Mucosa of descending colon (tissue), 3 donors: Measurements from ENCODE around the gene ITGA11. TPM values are rescaled to one million over a fixed set of nuclear protein-coding genes. Genes with fewer than 3 reads are reported as not detected.

Experiments used
- ATAC-seq: fragments of 200-7000 bp; cut with Tn5 transposase; one replicate; pipeline ENCODE4 v1.9.1; 2020; ENCODE audit warnings: mild to moderate bottlenecking, moderate library complexity
- DNase-seq, 3 donors: peaks; one replicate each; pipeline ENCODE4 v3.0.0-alpha.2; 2020
- H3K36me3 ChIP-seq: fragments of 200-600 bp; one replicate; pipeline ENCODE4 v1.8.0; 2021; ENCODE audit warnings: low read depth, mild to moderate bottlenecking
- H3K4me1 ChIP-seq: fragments of 200-600 bp; one replicate; pipeline ENCODE4 v1.8.0; 2021; ENCODE audit warnings: low read depth, mild to moderate bottlenecking
- H3K4me3 ChIP-seq: fragments of 200-600 bp; one replicate; pipeline ENCODE4 v1.8.0; 2021; ENCODE audit warnings: mild to moderate bottlenecking
- H3K9me3 ChIP-seq: fragments of 200-600 bp; one replicate; pipeline ENCODE4 v1.8.0; 2021; ENCODE audit warnings: mild to moderate bottlenecking
- intact Hi-C, 2 donors: fragments of 100-400 bp; cut with DNase I in 1 of 2; cut with micrococcal nuclease in 1 of 2; formaldehyde crosslinking; loops; one replicate each; pipeline versions ENCODE4 v1.11.0 to v1.11.1; 2022; cut with DNase I, micrococcal nuclease
- total RNA-seq, 3 donors: library from RNA; stranded (reverse); fragmentation: NEBNext Ultra II Directional in 2 of 3; extraction: Animal tissue kit (Norgen Biotek cat#: 25700) in 2 of 3; gene quantifications; one replicate each; pipeline versions ENCODE4 v1.2.1 to v1.2.4, GENCODE V29; 2021 to 2023
- TF ChIP-seq, protein P1 (sequence below): fragments of 200-600 bp; IDR thresholded peaks from one replicate; pipeline ENCODE4 v1.8.0; 2022; ENCODE audit warnings: antibody characterized with exemption, mild to moderate bottlenecking
- donor health status: DM: no; HTN: no; CAD: no; lungs with moderate emphysema.
- donor health status: DM: no; HTN: no; CAD: no.
- donor health status: DM: no; HTN: yes; CAD: no.

Gene ITGA11
- total RNA-seq, 3 donors from 2014 or later, result 1.8 to 2.4 (median 2.1) TPM

DNA sequence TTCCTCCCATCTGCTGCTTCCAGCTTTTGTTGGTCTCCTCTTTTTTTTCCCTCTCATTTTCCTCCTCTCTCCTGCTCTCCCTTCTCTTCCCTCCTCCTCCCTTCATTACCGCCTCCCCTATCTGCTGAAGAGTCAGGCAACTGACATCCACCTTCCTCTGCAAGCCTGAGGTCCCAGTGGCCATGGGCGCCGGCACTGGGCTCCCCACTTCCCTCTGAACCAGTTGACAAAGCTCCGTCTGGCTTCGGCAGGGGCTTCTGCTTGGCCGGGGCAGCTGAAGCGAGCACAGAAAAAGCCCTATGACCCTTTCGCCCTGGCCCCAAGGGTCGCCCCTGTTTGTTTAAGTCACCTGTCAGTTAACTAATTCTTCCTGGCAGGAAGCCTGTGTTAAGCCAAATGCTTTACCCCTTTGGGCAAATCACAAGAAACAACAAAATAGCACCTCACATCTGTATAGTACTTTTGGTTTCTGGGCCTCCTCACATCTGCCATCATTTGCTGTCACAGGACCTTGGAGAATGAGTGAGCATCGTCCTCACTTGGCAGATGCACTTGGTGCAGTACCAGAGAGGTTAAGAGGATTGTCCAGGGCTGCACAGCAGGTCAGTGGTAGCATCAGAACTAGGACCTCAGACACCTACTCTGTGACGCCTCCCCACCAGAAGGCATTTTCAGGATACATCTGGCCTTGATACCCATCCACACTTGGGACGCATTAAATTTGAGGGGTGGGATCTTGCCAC is 27.7 kb downstream of the ITGA11 start:
- intact Hi-C loops, result no loop called here
- no peaks in the 10 kb centered on the region for H3K36me3 ChIP-seq
- no peak for ATAC-seq

DNA sequence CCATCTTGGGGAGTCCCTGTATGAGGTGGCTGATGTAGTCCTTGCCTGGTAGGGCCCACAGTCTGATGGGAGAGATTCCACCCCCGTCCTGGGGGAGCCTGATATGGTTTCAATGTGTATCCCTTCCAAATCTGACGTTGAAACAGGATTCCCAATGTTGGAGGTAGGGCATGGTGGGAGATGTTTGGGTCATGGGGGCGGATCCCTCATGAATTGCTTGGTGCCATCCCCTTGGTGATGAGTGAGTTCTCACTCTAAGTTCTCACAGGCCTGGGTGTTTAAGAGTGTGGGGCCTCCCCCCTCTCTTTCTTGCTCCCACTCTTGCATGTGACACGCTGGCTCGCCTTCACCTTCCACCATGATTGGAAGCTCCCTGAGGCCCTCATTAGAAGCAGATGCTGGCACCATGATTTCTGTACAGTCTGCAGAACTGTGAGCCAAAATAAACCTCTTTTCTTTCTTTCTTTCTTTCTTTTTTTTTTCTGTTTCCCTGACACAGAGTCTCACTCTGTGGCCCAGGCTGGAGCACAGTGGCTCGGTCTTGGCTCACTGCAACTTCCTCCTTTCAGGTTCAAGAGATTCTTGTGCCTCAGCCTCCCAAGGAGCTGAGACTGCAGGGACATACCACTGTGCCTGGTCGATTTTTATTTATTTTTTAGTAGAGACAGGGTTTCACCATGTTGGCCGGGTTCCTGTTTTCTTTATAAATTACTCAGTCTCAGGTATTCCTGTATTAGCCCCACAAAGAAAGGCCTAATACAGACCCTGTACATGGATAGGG is 28.6 kb downstream of the ITGA11 start:
- intact Hi-C loops, result no loop called here
- no peak for ATAC-seq
- no peaks in the 10 kb centered on the region for H3K9me3 ChIP-seq
- H3K4me1 ChIP-seq, result no peaks in the 10 kb centered on the region
- H3K36me3 ChIP-seq, result no peaks in the 10 kb centered on the region
- no peak for DNase-seq
- no peak overlapping the region for H3K4me3 ChIP-seq
- TF ChIP-seq, protein P1, sequence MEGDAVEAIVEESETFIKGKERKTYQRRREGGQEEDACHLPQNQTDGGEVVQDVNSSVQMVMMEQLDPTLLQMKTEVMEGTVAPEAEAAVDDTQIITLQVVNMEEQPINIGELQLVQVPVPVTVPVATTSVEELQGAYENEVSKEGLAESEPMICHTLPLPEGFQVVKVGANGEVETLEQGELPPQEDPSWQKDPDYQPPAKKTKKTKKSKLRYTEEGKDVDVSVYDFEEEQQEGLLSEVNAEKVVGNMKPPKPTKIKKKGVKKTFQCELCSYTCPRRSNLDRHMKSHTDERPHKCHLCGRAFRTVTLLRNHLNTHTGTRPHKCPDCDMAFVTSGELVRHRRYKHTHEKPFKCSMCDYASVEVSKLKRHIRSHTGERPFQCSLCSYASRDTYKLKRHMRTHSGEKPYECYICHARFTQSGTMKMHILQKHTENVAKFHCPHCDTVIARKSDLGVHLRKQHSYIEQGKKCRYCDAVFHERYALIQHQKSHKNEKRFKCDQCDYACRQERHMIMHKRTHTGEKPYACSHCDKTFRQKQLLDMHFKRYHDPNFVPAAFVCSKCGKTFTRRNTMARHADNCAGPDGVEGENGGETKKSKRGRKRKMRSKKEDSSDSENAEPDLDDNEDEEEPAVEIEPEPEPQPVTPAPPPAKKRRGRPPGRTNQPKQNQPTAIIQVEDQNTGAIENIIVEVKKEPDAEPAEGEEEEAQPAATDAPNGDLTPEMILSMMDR, result no peak

More for the DNA sequence above, 27.7 kb downstream of the ITGA11 start:
- Histone ChIP-seq H3K4me3 (no peak overlapping the region), H3K9me3 (no peaks in the 10 kb centered on the region), H3K4me1 (no peaks in the 10 kb centered on the region)
- no peak for DNase-seq
- TF ChIP-seq, protein P1, result no peak

DNA sequence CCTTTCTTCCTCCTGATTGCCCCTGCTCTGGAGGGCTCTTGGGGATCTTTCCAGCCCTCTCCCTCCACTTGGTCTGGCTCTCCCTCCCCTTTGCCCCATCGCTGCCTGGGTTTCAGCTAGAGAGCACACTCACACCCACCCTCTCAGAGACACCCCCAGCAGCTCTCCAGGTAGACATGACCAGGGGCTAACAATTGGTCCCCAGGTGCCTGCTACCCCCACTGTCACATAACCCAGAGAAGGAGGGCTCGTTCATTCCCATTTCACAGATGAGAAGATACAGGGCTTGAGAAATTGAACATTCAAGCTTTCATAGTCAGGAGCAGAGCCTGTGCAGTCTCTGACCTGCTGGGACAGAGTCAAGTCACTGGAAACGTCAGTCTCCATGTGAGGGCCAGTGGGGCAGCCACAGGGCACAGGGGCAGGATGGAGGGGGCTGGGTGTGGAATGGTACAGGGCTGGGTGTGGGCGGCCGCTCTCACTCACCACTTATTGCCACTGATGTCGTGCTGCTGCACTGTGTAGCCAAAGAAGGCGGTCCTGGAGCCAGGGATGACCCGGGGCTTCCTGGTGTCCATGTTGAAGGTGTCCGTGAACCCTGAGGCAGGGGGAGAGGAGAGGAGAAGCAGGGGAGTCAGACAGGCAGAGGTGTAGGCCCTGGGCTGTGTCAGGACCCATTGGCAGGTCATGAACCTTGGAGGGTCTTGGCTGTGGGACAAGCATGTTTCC is 29.4 kb downstream of the ITGA11 start:
- TF ChIP-seq, protein P1, result no peak
- intact Hi-C loops, result no loop called here
- no peak for ATAC-seq
- no peaks in the 10 kb centered on the region for H3K4me1 ChIP-seq
- H3K9me3 ChIP-seq, result no peaks in the 10 kb centered on the region
- DNase-seq, result no peak
- H3K36me3 ChIP-seq, result no peaks in the 10 kb centered on the region
- H3K4me3 ChIP-seq, result no peak overlapping the region

DNA sequence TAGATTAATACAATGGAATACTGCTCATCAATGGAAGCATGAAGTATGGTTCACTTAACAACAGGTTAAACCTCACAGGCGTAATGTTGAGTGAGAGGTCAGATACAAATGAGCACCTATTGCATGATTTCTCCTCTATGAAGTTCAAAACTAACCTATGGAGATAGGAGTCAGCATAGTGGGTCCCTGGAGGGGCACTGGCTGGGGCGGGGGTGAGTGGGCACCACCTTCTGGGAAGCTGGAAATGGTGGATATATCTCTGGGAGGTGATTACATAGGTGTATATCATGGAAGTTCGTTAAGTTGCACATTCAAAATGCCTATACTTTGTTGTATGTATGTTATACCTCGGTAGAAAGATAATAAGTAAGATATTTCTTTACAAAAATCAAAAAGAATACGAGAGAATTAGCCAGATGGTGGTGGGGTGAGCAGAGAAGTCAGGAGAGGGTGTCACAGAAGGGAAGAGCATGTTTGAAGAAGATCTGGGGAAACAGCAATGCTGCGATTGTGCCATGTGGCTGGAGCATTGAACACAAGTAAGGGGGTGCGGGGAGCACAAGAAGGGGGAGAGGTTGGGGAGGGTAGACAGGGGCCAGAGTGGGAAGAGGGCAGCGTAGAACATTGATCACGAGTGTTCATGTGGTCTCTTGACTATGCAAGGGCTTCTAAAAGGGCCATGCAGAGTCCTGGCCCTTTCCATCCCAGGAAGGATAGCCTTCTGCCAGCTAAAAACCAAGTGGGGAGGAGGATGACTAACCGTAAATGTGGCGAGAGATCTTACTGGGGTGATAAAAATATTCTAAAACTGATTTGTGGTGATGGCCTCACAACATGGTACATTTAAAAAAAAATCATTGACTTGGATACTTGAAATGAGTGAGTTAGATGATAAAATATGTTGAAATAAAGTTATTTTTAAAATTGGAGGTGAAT is 30.2 kb downstream of the ITGA11 start:
- H3K4me3 ChIP-seq, result no peak overlapping the region
- no peaks in the 10 kb centered on the region for H3K9me3 ChIP-seq
- intact Hi-C loops, result no loop called here
- no peaks in the 10 kb centered on the region for H3K4me1 ChIP-seq
- DNase-seq (no peak), ATAC-seq (no peak)
- TF ChIP-seq, protein P1, result no peak
- no peaks in the 10 kb centered on the region for H3K36me3 ChIP-seq

DNA sequence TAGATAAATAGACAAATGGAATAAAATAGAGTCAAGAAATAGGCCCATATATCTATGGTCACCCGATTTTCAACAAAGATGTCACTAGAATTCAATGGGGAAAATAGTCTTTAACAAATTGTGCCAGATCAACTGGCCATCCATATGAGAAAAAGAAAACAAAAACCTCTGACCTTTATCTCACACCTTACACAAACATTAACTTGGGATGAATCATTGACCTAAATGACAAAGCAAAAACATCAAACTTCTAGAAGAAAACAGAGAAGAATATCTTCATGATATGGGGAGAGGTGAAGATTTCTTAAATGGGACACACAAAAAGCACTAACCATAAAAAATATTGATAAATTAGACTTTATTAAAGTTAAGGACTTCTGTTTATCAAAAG is 31.9 kb downstream of the ITGA11 start:
- Histone ChIP-seq H3K36me3 (no peaks in the 10 kb centered on the region), H3K4me1 (no peaks in the 10 kb centered on the region), H3K9me3 (no peaks in the 10 kb centered on the region), H3K4me3 (no peak overlapping the region)
- TF ChIP-seq, protein P1, result no peak
- DNase-seq, result no peak
- intact Hi-C loops, result no loop called here
- ATAC-seq, result no peak
